DMS153 treated with DMSO at 0.1 percent for 48 hours (cell line): ENCODE results near the gene NPFF.
"Not testable (repeated sequence)": the region's sequence is repeated elsewhere in the genome, so short reads cannot be mapped to it uniquely, and the experiment has no call there.

ENCODE experiments used
- DNase-seq: peaks from one replicate; lab custom pipeline; 2025; ENCODE audit not compliant: unreplicated experiment; lab: John Stamatoyannopoulos, UW

The NPFF gene, protein sequence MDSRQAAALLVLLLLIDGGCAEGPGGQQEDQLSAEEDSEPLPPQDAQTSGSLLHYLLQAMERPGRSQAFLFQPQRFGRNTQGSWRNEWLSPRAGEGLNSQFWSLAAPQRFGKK

DNA sequence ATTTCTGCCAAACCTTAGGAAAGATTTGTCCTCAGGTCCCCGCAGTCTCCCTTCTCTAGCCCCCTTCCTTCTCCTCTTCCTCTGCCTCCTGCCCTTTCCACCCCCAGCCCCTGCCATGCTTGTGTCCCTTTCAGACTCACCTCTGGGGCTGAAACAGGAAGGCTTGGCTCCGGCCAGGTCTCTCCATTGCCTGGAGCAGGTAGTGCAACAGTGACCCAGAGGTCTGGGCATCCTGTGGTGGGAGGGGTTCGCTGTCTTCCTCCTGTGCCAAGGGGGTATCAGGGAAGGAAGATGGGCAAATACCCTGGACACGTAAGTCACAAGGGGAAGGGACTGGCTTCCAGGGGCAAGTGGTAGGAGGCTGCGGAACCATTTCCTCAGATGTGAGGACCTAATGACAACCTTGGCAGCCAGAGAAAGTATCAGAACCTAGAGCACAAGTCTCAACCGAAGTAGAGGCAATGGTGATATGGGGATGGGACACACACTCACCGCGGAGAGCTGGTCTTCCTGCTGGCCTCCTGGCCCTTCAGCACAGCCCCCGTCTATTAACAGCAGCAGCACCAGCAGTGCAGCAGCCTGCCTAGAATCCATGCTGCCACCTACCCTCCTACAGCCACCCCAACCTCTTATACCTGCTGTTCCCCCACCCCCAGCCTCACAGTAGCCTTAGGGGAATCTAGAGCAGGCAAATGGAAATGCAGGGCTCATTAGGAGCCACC, at the start of gene NPFF:
NPFF (minus strand) TSS at position 604 of the 722 bp plus-strand sequence; CDS start at position 594, 10 bp downstream.
- no peak for DNase-seq

GRCh38 chr12:53552361-53553327, 45.4 kb upstream of the NPFF start:
- DNase-seq, result no peak

GRCh38 chr12:53551889-53552291, 44.6 kb upstream of the NPFF start:
- no peak for DNase-seq

DNA sequence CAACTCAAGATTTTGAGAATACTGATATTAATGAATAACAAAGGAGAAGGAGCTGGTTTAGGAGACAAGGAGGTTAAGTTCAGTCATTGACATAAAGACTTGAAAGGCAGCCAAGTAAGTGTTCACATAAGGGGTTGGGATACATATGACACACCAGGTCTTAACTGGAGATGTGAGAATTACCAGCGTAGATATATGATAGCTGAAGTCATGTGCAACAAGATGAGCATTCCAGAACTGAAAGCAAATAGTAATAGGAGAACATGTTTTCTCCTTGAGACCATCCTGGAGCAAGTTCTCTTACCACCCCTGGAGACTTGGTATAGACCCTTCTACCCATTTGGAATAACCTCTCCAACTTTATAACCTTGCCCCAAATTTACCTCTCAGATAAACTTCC, 43.3 kb upstream of the NPFF start:
- DNase-seq, result no peak

DNA sequence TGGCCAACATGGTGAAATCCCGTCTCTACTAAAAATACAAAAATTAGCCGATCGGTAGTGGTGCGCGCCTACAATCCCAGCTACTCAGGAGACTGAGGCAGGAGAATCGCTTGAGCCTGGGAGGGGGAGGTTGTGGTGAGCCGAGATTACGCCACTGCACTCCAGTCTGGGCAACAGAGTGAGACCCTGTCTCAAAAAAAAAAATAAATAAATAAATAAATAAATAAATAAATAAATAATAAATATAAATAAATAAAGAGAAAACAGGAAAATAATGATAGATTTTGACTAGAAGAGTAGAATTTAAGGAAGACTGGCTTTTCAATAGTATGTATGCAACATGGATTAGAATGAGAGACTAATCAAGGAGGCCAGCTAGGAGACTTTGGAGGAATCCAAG, 42.8 kb upstream of the NPFF start:
- not testable (repeated sequence) for DNase-seq

- not testable (repeated sequence) for DNase-seq
Measured at GRCh38 chr12:53548354-53548753, 41.1 kb upstream of the NPFF start.

- peak; percentile 57 for DNase-seq
Measured at GRCh38 chr12:53543539-53543938, 36.3 kb upstream of the NPFF start.

DNA sequence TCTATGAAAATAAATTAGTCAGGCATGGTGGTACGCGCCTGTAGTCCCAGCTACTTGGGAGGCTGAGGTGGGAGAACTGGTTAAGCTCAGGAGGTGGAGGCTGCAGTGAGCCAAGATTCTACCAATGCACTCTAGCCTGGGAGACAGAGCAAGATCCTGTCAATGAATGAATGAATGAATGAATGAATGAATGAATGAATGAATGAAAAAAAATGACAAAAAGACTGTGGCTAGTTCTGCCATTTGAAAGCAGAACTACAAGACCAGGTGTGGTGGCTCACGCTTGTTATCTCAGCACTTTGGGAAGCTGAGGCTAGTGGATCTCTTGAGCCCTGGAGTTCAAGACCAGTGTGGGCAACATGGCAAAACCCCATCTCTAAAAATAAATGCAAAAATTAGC, 32.2 kb upstream of the NPFF start:
- DNase-seq, result no peak

DNA sequence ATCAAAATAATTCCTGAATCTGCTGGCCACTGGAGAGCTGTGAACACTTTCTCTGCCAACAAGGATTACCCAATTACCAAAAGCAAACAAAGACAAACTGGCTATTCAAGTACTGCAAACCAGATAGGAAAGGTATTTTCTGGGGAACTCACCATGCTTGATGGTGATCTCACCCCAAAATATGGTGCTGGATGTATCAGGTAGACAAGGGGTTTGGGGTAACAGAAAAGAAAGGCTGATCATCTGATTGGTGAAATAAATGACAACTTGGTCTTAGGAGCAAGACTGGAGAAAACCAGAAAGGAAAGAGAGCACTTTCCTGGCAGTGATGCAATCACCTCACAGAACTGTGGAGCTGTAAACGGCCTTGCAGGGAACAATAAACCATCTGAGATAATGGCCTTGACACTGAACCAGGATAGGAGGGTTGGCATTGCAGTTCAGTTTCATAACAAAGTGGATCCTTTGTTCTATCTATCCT, 31.0 kb upstream of the NPFF start:
- peak; percentile 78 for DNase-seq

DNA sequence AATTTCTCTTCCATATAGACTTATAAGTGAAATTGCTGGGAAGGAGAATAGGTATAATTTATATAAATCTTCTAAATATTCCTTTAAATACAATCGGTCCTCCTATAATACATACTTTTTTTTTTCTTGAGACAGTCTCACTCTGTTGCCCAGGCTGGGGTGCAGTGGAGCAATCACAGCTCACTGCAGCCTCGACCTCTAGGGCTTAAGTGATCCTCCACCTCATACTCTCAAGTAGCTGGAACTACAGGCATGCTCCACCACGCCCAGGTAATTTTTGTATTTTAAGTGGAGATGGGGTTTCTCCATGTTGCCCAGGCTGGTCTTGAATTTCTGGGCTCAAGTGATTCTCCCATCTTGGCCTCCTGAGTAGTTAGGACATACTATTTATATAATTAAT, 29.7 kb upstream of the NPFF start:
- DNase-seq, result no peak

DNA sequence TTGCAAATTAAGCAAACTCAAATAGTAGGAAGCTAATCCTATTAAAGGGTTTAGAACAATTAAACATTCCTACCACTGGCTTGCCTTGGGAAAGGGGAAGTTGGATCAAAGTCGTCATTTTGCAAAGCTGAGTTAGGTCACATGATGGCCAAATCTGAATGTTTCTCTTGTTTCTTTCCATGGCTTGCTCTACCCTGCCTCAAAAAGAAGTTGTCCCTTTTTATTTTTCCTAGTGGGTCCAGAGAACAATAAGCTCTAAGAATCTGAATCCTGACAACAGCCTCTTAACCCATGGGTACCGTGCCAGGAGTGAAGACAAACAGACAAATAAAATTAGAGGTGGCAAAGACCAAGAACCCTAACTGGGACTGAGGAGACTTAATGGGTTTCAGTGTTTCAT, 26.2 kb upstream of the NPFF start:
- no peak for DNase-seq

DNA sequence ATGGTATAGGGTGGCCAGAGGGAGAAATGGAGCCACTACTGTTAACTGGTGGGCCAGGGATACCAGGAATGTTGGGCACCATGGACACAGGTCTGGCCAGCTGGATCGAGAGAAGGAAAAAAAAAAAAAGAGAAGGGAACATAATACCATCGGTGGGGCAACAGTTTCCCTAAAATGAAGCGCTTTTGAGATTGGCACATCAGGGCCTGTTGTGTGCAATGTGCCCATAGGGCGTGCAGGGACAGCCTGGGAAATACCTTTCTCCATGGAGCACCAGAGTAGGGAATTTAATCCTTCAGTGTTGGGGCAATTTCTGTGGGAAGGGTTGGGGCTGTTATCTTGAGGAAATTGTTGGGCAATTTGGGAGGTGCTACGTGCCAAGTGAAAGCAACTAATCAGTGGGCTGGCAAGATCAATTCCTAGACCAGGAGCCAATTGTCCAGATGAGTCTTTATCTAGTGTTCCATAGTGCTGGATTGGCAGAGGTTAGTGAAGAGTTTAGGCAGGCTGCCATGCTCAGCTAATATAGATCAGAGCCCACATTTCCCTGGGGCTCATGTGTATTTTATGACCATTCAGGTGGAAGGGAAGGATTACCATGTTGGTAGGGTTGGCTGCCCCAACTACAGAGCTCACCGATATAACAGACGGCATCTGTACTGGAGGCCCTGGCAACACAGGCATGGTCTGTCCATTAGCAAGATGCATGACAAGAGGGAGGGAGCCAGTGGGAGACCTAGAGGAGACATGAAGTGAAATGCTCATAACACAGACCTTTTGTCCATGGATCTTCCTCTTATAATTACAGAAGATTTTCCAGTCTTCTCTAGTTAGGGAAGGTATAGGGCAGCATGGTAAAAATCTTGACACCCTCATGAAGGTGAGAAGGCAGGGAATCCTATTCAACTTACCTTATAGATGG, 25.5 kb upstream of the NPFF start:
- no peak for DNase-seq

DNA sequence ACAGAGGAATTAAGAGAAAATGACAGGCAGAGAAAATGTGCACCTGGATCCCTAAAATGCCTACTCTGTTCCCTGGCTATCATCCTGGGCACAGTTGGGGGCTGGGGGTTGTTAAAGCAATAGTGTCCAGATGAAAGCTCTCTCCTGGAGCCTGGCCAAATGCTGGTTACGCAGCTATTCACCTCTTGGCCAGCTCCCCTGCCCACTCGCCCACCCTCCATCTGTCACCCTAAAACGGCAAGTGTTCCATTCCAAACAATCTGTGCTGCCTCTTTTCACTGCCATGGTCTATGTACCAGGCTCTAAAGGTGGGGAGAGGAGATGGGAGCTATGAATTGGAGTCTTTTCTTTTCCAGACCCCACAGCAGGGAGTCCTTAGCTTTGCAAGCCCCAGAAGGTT, 24.7 kb upstream of the NPFF start:
- DNase-seq, result no peak

DNA sequence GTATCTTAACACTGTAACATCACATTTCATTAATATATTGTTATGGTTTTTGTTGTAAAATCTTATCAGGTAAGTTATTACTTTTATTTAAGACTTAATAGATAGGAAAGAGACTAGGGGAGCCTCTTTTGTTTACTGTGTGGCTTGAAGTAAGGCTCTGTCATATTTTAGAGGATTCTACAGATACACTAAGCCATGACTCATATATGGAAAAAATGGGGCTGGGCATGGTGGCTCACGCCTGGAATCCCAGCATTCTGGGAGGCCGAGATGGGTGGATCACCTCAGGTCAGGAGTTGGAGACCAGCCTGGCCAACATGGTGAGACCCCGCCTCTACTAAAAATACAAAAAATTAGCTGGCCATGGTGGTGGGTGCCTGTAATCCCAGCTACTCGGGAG, 23.6 kb upstream of the NPFF start:
- DNase-seq, result no peak

DNA sequence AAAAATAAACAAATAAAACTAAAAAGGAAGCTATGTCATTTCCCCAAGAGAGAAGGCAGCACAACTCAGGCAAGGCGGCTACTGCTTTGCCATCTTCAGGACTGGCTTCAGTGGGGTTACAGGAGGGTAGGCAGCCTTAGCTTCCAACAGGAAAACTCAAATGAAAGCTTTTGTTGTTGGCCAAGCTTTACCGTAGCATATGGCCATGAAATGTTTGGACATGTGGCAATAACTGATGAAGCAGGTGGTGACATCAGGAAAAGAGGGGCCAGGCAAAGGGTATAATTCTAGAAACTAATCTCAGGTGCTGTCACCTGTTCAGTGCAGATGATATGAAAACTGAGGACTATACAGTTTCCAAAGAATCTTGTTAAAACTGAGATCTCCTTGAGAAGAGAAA, 22.8 kb upstream of the NPFF start:
- DNase-seq, result no peak

- no peak for DNase-seq
Measured at GRCh38 chr12:53524476-53524875, 17.2 kb upstream of the NPFF start.

DNA sequence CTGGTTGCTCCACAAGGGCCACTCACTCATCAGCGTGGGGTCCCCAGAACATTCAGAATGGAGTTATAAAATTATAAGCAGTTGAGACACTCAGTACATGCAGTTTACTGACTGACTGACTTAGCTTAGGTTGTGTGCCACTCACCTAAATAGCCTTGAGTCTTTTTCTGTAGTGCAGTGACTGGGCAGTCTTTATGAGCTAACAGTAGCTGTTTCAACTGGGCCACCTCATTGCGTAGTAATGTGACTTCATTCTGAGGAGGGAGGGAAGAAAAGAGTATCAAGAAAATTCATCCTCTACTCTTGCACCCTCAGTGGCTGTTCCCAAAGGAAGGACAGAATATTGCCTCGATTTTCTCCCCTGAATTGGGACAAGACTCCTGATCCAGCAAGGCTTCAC, 15.8 kb upstream of the NPFF start:
- DNase-seq, result no peak

DNA sequence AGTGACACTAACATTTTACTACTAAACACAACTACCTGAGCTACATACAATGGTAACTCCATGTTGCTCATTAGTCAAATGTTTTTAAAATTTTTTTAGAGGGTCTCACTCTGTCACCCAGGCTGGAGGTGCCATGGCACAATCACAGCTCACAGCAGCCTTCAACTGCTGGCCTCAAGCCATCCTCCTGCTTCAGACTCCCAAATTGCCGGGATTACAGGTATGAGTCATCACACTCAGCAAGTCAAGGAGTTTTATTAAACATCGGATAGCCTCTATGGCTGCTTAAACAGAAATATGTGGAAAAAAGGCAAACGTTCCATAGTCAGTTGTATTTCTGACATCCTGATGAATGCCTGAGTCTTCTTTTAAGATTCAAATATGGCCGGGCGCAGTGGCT, 11.1 kb upstream of the NPFF start:
- no peak for DNase-seq

GRCh38 chr12:53516758-53517455, 9.6 kb upstream of the NPFF start:
- no peak for DNase-seq

DNA sequence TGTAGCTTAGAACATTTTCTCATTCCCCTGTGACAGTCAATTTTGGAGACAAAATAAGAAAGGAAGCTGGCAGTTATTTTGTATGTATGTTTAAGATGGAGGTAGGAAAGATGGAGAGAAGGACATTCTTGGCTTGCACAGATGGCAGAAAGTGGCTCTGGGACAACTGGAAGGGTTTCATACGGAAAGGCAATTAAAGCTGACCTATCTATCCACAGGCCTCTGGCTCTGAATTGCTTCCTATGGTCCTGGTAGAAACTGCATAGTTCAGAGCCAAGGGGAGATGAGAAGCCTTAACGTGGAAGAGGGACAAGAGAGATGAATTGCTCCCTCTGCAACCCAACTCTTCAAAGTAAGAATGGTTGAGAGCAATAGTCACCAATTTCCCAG, 8.0 kb upstream of the NPFF start:
- DNase-seq, result no peak
